SK-N-MC (cell line): ENCODE measurements around the gene FAU.

ENCODE experiments used
- EZH2 ChIP-seq: fragments of 200-600 bp; sonication (generic); IDR thresholded peaks from one replicate; pipeline ENCODE4 v1.6.1; 2017; ENCODE audit warnings: antibody characterized with exemption
- FOXP2 ChIP-seq: optimal IDR thresholded peaks from 2 replicates; pipeline ENCODE3; 2011; ENCODE audit warnings: mild to moderate bottlenecking, moderate library complexity; ENCODE audit not compliant: insufficient read depth; ENCODE audit errors: extremely low read length, control extremely low read depth
- POLR2AphosphoS5 ChIP-seq: IDR thresholded peaks from 2 replicates; pipeline ENCODE4 v1.6.1; 2012; ENCODE audit warnings: mild to moderate bottlenecking, low read depth, low read length, borderline replicate concordance

DNA sequence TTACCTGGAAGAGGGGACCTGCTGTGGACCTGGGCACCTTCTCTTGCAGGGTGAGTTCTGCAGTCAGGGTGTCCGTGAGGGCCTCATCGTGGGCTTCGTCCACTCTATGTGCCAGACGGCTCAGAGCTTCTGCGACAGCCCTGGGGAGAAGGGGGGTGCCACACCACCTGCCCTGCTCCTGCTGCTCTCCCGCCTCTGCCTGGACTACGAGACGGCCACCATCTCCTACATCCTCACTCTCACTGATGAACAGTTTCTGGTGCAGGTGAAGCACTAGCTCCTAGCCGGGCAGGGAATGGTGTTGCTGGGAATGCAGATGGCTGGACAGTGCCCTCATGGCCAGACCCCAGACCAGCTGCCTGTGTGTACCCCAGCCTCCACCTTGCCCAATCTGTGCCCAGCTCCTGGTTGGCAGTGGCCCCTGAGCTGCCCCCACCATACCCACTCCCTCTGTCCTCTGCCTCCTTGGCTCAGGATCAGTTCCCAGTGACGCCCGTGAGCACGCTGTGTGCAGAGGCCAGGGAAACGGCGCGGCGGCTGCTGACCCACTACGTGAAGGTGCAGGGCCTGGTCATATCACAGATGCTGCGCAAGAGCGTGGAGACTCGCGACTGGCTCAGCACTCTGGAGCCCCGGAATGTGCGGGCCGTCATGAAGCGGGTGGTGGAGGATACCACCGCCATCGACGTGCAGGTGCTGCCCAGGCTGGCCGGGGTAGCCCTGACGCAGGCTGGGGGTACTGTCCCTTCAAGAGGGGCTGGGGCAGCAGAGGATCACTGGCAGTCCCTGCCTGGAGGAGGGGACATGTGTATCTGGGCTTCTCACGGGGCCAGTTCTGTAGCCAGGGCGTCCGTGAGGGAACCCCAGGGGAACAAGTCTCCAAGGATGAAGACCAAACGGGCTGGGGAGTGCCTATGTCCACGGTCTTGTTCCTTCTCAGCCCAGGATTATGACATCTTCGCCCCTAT lies 12.4 kb downstream of the FAU start:
- TF ChIP-seq EZH2 (no peak), POLR2AphosphoS5 (no peak), FOXP2 (no peak)
